ENCODE measurements around the gene DSEL. TPM values are rescaled to one million over a fixed set of nuclear protein-coding genes. Genes with fewer than 3 reads are reported as not detected.

The DSEL gene
- 23.8 and 30.7 TPM in 2 replicates for total RNA-seq (ENCODE audit: low replicate concordance)

GRCh38 chr18:67516539-67517443 is at the start of gene DSEL:
TSS of gene DSEL (minus strand) at chr18:67516720. CDS start at chr18:67514608, 2,112 bp downstream.

